GM19438 (cell line): ENCODE measurements around the gene AMIGO1.

Source experiments
- ATAC-seq: cut with Tn5 transposase; IDR thresholded peaks from one replicate; pipeline ENCODE4 v1.9.1; 2021; ENCODE audit warnings: low read depth; ENCODE audit not compliant: unreplicated experiment

AMIGO1 gene

GRCh38 chr1:109466125-109466451 is 43.4 kb downstream of the AMIGO1 start:
- ATAC-seq: no peak

GRCh38 chr1:109457819-109458218 is 51.7 kb downstream of the AMIGO1 start:
- ATAC-seq: no peak

GRCh38 chr1:109454497-109455133 is 54.9 kb downstream of the AMIGO1 start:
- no peak for ATAC-seq
